HG02852 (cell line): ENCODE results near the gene RBM4.
"Not testable (repeated sequence)": the region's sequence is repeated elsewhere in the genome, so short reads cannot be mapped to it uniquely, and the experiment has no call there.

Experiments
- ATAC-seq: cut with Tn5 transposase; IDR thresholded peaks from one replicate; pipeline ENCODE4 v1.9.1; 2021; ENCODE audit warnings: mild to moderate bottlenecking, moderate library complexity; ENCODE audit not compliant: unreplicated experiment

The RBM4 gene, protein sequence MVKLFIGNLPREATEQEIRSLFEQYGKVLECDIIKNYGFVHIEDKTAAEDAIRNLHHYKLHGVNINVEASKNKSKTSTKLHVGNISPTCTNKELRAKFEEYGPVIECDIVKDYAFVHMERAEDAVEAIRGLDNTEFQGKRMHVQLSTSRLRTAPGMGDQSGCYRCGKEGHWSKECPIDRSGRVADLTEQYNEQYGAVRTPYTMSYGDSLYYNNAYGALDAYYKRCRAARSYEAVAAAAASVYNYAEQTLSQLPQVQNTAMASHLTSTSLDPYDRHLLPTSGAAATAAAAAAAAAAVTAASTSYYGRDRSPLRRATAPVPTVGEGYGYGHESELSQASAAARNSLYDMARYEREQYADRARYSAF

GRCh38 chr11:66638177-66639065 lies at the start of gene RBM4:
Gene RBM4 (plus strand): TSS chr11:66638703. CDS start chr11:66639712, 1,009 bp downstream.
- peak; percentile 92 for ATAC-seq

DNA sequence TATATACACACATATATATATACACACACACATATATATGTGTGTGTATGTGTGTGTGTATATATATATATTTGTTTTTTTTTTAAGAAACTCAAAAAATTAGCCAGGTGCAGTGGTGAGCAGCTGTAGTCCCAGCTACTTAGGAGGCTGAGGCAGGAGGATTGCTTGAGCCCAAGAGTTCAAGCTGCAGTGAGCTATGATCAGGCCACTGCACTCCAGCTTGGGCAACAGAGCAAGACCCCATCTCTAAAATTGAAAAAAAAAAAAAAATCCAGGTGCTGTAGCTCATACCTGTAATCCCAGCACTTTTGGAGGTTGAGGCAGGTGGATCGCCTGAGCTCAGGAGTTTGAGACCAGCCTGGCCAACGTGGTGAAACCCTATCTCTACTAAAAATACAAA lies 49.2 kb upstream of the RBM4 start:
- ATAC-seq: not testable (repeated sequence)

GRCh38 chr11:66589996-66590675 lies 48.4 kb upstream of the RBM4 start:
- ATAC-seq: no peak

GRCh38 chr11:66591175-66591574 lies 47.3 kb upstream of the RBM4 start:
- no peak for ATAC-seq

DNA sequence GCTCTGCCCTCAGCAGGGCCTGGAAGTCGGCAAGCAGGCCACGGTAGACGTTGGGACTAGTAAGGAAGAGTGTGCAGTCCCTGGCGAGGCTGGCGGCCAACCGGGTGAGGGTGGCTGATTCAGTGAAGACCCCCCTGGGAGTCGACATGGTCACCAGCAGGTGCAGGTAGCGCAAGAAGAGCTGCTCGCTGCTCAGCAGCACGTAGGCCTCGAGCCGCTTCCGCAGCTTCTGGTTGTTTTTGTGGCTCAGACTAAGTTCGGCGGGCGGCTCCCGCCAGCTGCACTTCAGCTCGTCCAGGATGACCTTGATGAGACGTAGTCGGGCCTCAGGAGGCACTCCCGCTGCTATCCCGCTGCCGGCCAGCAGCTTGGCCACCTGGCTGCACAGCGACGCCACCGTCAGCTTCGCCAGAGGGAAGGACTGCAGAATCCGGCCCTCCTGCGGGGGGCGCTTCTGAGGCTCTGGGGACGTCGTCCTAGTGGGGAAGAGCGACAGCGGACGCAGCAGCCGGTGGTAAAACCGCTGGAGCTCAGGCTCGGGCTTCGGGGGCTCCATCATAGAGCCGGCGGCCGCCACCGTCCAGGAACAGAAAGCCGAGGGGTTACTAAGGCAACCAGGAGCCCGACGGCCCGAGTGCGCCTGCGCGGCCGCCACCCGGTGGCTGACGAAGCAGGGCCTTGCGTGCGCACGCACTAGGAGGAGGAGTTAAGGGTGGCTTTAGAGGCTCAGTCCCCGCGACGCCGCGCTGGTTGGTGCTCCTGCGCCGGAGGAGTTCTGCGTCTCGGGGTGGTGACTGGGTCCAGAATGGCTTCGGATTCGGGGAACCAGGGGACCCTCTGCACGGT lies 45.8 kb upstream of the RBM4 start, which contains the start of the genes CCDC87 and CCS:
Gene CCDC87 (minus strand): TSS at position 607 of the 846 bp plus-strand sequence. CDS start 48 bp downstream, at position 559.
Gene CCS (plus strand): TSS at position 729 of the 846 bp plus-strand sequence. CDS start 77 bp downstream, at position 806.
- peak; percentile 90 for ATAC-seq

- ATAC-seq: no peak
Measured at GRCh38 chr11:66593303-66593635, 45.2 kb upstream of the RBM4 start.

DNA sequence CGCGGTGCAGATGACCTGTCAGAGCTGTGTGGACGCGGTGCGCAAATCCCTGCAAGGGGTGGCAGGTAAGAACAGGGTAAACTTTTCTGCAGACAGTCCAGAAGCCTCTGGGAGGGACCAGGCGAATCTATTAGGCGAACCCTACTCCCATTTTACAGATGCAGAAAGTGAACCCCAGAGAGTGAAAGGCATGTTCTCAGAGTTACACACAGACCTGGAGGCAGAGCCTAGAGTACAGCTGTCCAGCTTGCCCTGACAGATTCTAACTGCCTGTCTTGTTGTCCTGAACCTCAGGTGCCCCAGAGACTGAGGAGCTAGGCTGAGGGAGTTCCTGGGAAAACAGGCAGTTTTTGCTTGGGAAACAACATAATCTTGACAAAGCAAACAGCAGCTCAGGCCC lies 44.9 kb upstream of the RBM4 start:
- ATAC-seq: no peak

GRCh38 chr11:66595245-66595904 lies 43.1 kb upstream of the RBM4 start:
- no peak for ATAC-seq

DNA sequence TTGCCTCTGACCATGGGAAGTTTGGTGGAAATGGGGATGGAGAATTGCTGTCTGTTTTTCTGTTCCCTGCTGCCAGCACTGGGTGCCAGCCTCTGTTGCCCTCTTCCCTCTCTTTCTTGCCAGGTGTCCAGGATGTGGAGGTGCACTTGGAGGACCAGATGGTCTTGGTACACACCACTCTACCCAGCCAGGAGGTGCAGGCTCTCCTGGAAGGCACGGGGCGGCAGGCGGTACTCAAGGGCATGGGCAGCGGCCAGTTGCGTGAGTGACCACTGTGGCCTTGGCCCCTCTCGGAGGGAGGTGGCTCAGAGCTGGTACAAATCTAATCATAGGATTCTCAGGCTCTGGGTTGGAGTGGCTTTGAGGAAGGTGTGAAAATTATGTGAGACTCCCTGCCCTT lies 39.5 kb upstream of the RBM4 start:
- ATAC-seq: no peak

DNA sequence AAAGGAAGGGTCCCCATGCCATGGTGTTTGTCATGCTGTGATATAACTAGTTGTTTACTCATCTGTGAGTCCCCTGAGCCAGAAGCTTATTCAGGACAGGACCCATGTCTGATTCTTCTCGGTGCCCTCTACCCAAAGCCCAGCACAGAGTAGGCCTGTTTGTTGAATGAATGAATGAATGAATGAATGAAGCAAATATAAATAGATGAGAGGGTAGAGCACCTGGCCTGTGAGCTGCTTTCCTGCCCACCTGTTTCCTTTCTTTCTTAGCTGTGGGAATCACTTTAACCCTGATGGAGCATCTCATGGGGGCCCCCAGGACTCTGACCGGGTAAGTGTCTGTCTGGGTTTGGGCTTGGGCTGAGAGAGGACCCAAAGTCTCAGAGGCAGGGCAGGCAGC lies 38.3 kb upstream of the RBM4 start:
- ATAC-seq: no peak

- no peak for ATAC-seq
Measured at GRCh38 chr11:66600631-66601233, 37.8 kb upstream of the RBM4 start.

- no peak for ATAC-seq
Measured at GRCh38 chr11:66603072-66603471, 35.4 kb upstream of the RBM4 start.

GRCh38 chr11:66604155-66604554 lies 34.3 kb upstream of the RBM4 start:
- no peak for ATAC-seq

GRCh38 chr11:66606608-66607007 lies 31.9 kb upstream of the RBM4 start:
- not testable (repeated sequence) for ATAC-seq

GRCh38 chr11:66607126-66607834 lies 31.2 kb upstream of the RBM4 start:
- ATAC-seq: no peak

DNA sequence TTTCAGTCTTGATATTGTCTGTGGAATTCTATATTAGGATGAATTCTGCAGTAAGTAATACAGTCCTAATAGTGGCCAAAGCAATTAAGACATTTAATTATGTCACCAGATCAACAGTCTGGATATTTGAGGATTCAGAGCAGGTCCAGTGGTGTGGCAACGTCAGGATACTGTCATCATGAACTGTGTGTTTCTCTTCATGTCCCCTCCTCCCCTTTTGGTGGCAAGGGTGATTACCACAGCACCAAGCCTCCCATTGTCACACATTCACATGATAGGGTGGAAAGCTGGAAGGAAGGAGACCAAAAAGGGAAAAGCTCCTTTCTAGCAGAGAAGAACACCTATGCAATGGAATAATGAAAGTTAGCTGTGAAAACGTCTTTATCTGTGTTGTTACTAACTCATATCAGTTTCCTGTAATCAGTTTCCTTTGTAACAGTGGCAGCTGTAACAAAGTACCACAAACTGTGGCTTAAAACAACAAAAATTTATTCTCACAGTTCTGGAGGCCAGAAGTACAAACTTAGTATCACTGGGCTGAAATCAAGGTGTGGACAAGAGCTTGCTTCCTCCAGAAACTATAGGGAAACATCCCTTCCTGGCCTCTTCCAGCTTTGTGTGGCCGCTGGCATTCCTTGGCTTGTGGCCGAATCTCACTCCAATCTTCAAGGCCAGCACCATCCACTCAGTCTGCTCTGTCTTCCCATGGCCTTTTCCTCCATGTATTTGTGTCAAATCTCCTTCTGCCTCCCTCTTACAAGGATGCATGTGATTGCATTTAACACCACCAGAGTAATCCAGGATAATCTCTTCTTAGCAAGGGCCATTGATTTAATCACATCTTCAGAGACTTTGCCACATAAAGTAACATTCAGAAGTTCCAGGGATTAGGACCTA lies 28.5 kb upstream of the RBM4 start:
- no peak for ATAC-seq

DNA sequence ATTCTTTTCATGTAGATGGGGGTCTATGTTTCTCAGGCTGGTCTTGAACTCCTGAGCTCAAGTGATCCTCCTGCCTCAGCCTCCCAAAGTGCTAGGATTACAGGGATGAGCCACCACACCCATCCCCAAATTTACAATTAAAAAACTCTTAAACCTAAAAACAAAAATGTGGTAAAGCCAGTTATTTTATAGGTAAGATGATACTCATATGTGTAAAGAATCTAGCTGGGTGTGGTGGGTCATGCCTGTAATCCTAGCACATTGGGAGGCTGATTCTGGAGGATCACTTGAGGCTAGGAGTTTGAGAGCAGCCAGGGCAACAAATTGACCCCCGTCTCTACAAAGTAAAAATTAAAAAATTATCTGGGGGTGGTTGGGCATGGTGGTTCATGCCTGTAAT lies 26.0 kb upstream of the RBM4 start:
- ATAC-seq: no peak

- no peak for ATAC-seq
Measured at GRCh38 chr11:66614073-66614472, 24.4 kb upstream of the RBM4 start.
